Breast epithelium (tissue), 4 donors: ENCODE results near the gene PTPRF. TPM values are rescaled to one million over a fixed set of nuclear protein-coding genes. Genes with fewer than 3 reads are reported as not detected.

ENCODE experiments used
- DNase-seq, 2 donors: peaks; one replicate each; pipeline ENCODE4 v3.0.0-alpha.2; 2019; ENCODE audit warnings: low spot score in 2 of 2
- H3K27ac ChIP-seq, 2 donors: fragments of 200-600 bp; sonication (generic) in 1 of 2; one replicate each; pipeline ENCODE4 v1.5.1; 2016 to 2019; ENCODE audit warnings: mild to moderate bottlenecking in 1 of 2
- H3K27me3 ChIP-seq, 2 donors: fragments of 200-600 bp; sonication (generic) in 1 of 2; one replicate each; pipeline versions ENCODE4 v1.5.1 to v1.6.0; 2017 to 2019; ENCODE audit warnings: control low read depth in 1 of 2, mild to moderate bottlenecking in 1 of 2
- H3K36me3 ChIP-seq: fragments of 200-600 bp; one replicate; pipeline ENCODE4 v1.5.1; 2019
- H3K4me1 ChIP-seq, 2 donors: fragments of 200-600 bp; sonication (generic); one replicate each; pipeline ENCODE4 v1.5.1; 2016 to 2019; ENCODE audit warnings: control low read depth in 1 of 2
- H3K4me3 ChIP-seq, 3 donors: fragments of 200-600 bp; sonication (generic); 1 replicate in 2 of 3; 2 replicates in 1 of 3; pipeline ENCODE4 v1.5.1; 2016 to 2019; ENCODE audit warnings: mild to moderate bottlenecking in 3 of 3, moderate library complexity in 2 of 3
- H3K9me3 ChIP-seq, 2 donors: fragments of 200-600 bp; sonication (generic) in 1 of 2; one replicate each; pipeline ENCODE4 v1.5.1; 2016 to 2019; ENCODE audit warnings: control low read depth in 1 of 2
- CTCF ChIP-seq, 3 donors: fragments of 450-650 bp; IDR thresholded peaks; one replicate each; pipeline ENCODE4 v1.5.1; 2016 to 2017; ENCODE audit warnings: antibody characterized with exemption in 3 of 3, mild to moderate bottlenecking in 3 of 3, moderate library complexity in 3 of 3
- POLR2A ChIP-seq: fragments of 450-650 bp; IDR thresholded peaks from one replicate; pipeline ENCODE4 v1.6.1; 2016; ENCODE audit warnings: antibody characterized with exemption, mild to moderate bottlenecking, moderate library complexity
- POLR2AphosphoS5 ChIP-seq, 3 donors: sonication (generic); formaldehyde crosslinking; IDR thresholded peaks; one replicate each; pipeline ENCODE4 v1.6.1; 2017; ENCODE audit warnings: antibody characterized with exemption in 3 of 3
- intact Hi-C: fragments of 100-400 bp; cut with DNase I; formaldehyde crosslinking; loops from one replicate; pipeline ENCODE4 v1.15.1; 2023; ENCODE audit warnings: low total_unique reads
- total RNA-seq, 3 donors: library from RNA; depleted of rRNA; stranded (reverse); fragments of >200 nt; gene quantifications; one replicate each; pipeline ENCODE4 v1.1.0, GENCODE V29; 2016

The PTPRF gene
- total RNA-seq, 3 donors from 2014 or later: 109 to 149 (median 116) TPM

GRCh38 chr1:43651188-43651587, 120.5 kb downstream of the PTPRF start:
- TF ChIP-seq CTCF (IDR thresholded peaks at IDR 0.05) (no peak), POLR2AphosphoS5 (IDR thresholded peaks at IDR 0.05) (no peak), POLR2A (no peak)
- Histone ChIP-seq H3K4me1 (peaks cover 0 to 9% of the 10 kb centered on the region in 2 donors), H3K36me3 (peaks cover 6% of the 10 kb centered on the region), H3K27me3 (no peaks in the 10 kb centered on the region), H3K9me3 (no peaks in the 10 kb centered on the region), H3K27ac (no peak overlapping the region), H3K4me3 (peak overlapping the region; percentile 70 to 88 (median 72))
- no peak for DNase-seq
- intact Hi-C loops: no loop called here

DNA sequence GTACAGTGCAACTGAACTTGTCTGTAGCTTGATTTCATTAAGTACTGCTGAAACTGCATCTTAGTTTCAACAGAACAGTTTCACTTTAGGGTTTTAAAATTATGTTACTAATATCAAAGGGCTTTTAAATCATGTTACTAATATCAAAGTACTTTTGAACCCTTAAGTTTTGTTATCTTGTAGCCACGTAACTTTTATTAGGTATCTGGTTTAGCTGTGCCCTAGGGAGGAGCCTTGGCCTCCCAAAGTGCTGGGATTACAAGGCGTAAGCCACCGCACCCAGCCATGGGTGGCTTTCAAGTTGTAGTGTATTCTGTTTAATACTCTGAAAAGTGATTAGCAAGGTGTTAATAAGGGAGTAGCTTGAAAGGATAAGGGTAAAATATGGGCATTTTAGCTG, 121.2 kb downstream of the PTPRF start:
- Histone ChIP-seq H3K36me3 (peaks cover 6% of the 10 kb centered on the region), H3K9me3 (no peaks in the 10 kb centered on the region), H3K27ac (no peak overlapping the region), H3K4me3 (peak overlapping the region in 2 of 3 donors; percentile 72 to 88), H3K27me3 (no peaks in the 10 kb centered on the region), H3K4me1 (peaks cover 0 to 9% of the 10 kb centered on the region in 2 donors)
- intact Hi-C loops: no loop called here
- DNase-seq: no peak
- no peak for TF ChIP-seq POLR2AphosphoS5 (IDR thresholded peaks at IDR 0.05)
- no peak for TF ChIP-seq CTCF (IDR thresholded peaks at IDR 0.05)
- no peak for TF ChIP-seq POLR2A

GRCh38 chr1:43653339-43653738, 122.7 kb downstream of the PTPRF start:
- H3K4me1 ChIP-seq: peaks cover 0 to 9% of the 10 kb centered on the region in 2 donors
- H3K27me3 ChIP-seq: no peaks in the 10 kb centered on the region
- intact Hi-C loops: no loop called here
- DNase-seq: no peak
- no peak overlapping the region for H3K27ac ChIP-seq
- H3K9me3 ChIP-seq: no peaks in the 10 kb centered on the region
- H3K36me3 ChIP-seq: peaks cover 6% of the 10 kb centered on the region
- no peak overlapping the region for H3K4me3 ChIP-seq
- TF ChIP-seq POLR2AphosphoS5 (IDR thresholded peaks at IDR 0.05) (no peak), POLR2A (no peak), CTCF (IDR thresholded peaks at IDR 0.05) (no peak)

- H3K4me3 ChIP-seq: no peak overlapping the region
- no peak for TF ChIP-seq CTCF (IDR thresholded peaks at IDR 0.05)
- TF ChIP-seq POLR2A: no peak
- no peak for TF ChIP-seq POLR2AphosphoS5 (IDR thresholded peaks at IDR 0.05)
- H3K27me3 ChIP-seq: no peaks in the 10 kb centered on the region
- DNase-seq: no peak
- H3K27ac ChIP-seq: no peak overlapping the region
- intact Hi-C loops: no loop called here
- peaks cover 0 to 9% of the 10 kb centered on the region in 2 donors for H3K4me1 ChIP-seq
- H3K36me3 ChIP-seq: peaks cover 6% of the 10 kb centered on the region
- no peaks in the 10 kb centered on the region for H3K9me3 ChIP-seq
Observed at GRCh38 chr1:43653893-43654292, 123.2 kb downstream of the PTPRF start.

- H3K4me1 ChIP-seq: peaks cover 0 to 9% of the 10 kb centered on the region in 2 donors
- DNase-seq: no peak
- H3K27ac ChIP-seq: no peak overlapping the region
- TF ChIP-seq POLR2AphosphoS5 (IDR thresholded peaks at IDR 0.05): no peak
- TF ChIP-seq CTCF (IDR thresholded peaks at IDR 0.05): no peak
- TF ChIP-seq POLR2A: no peak
- no peaks in the 10 kb centered on the region for H3K27me3 ChIP-seq
- intact Hi-C loops: no loop called here
- H3K4me3 ChIP-seq: no peak overlapping the region
- H3K36me3 ChIP-seq: peaks cover 6% of the 10 kb centered on the region
- H3K9me3 ChIP-seq: no peaks in the 10 kb centered on the region
Observed at GRCh38 chr1:43655953-43656352, 125.3 kb downstream of the PTPRF start.
